GM20000 (cell line): ENCODE results near the gene ECD.
A peak's percentile ranks its signal among the peaks of the same experiment; 100 is the strongest.

Experiments used
- DNase-seq: peaks from one replicate; pipeline ENCODE4 v3.0.0; 2012; ENCODE audit warnings: low spot score
- CTCF ChIP-seq: IDR thresholded peaks from 2 replicates; pipeline ENCODE4 v1.5.1; 2012; ENCODE audit warnings: mild to moderate bottlenecking, control low read depth; ENCODE audit errors: extremely low read depth, missing control alignments

Gene ECD

GRCh38 chr10:73096449-73097304 is 71.1 kb downstream of the ECD start, which contains the start of gene P4HA1:
Gene P4HA1 (minus strand): TSS chr10:73096866. CDS start chr10:73074883, 21,983 bp downstream.
- TF ChIP-seq CTCF: peak; percentile 84
- DNase-seq: peak; percentile 96

GRCh38 chr10:73096041-73096448 is 71.8 kb downstream of the ECD start:
- DNase-seq: peak; percentile 58
- TF ChIP-seq CTCF: no peak

GRCh38 chr10:73095481-73096021 is 72.3 kb downstream of the ECD start:
- no peak for TF ChIP-seq CTCF
- DNase-seq: peak; percentile 32

GRCh38 chr10:73094986-73095480 is 72.8 kb downstream of the ECD start:
- TF ChIP-seq CTCF: no peak
- no peak for DNase-seq

- TF ChIP-seq CTCF: no peak
- DNase-seq: no peak
These were observed 73.6 kb downstream of the ECD start for GRCh38 chr10:73093922-73094850.

- no peak for TF ChIP-seq CTCF
These were observed 75.0 kb downstream of the ECD start for GRCh38 chr10:73092830-73093229.

GRCh38 chr10:73088304-73088703 is 79.5 kb downstream of the ECD start:
- DNase-seq: no peak
- no peak for TF ChIP-seq CTCF

More at GRCh38 chr10:73092830-73093229, 75.0 kb downstream of the ECD start:
- DNase-seq: no peak
